GM04504 (cell line): ENCODE data around the gene PAFAH1B1.

Experiments used
- DNase-seq: peaks from one replicate; pipeline ENCODE4 v3.0.0-alpha.2; 2012; ENCODE audit warnings: low read depth

PAFAH1B1 gene

GRCh38 chr17:2722611-2723010 lies 129.2 kb downstream of the PAFAH1B1 start:
- DNase-seq: no peak

GRCh38 chr17:2723505-2723996 lies 130.1 kb downstream of the PAFAH1B1 start:
- DNase-seq: no peak

GRCh38 chr17:2723997-2724783 lies 130.7 kb downstream of the PAFAH1B1 start:
- no peak for DNase-seq

GRCh38 chr17:2724784-2725164 lies 131.3 kb downstream of the PAFAH1B1 start:
- DNase-seq: no peak

GRCh38 chr17:2730764-2731353 lies 137.4 kb downstream of the PAFAH1B1 start:
- DNase-seq: no peak

- DNase-seq: no peak
These were observed 138.4 kb downstream of the PAFAH1B1 start for GRCh38 chr17:2731807-2732206.

GRCh38 chr17:2734939-2735338 lies 141.5 kb downstream of the PAFAH1B1 start:
- DNase-seq: no peak
